ENCODE data around the gene COQ8B. TPM values are rescaled to one million over a fixed set of nuclear protein-coding genes. Genes with fewer than 3 reads are reported as not detected.
A peak's percentile ranks its signal among the peaks of the same experiment; 100 is the strongest.

Gene COQ8B
- total RNA-seq, 1 donor from 2014 or later: 38.5 TPM

- Mint-ChIP-seq H3K4me3 (peak overlapping the region; percentile 95), H3K27ac (peak overlapping the region; percentile 89), H3K9me3 (no peaks in the 10 kb centered on the region), H3K4me1 (peaks cover 16% of the 10 kb centered on the region), H3K27me3 (no peaks in the 10 kb centered on the region), H3K36me3 (ENCODE audit: low read depth) (peaks cover 20% of the 10 kb centered on the region)
- intact Hi-C loops (cut with micrococcal nuclease): loop anchor here (1.0 to 5.0 kb wide), 6 partner anchors 25 to 119 kb away; partner anchors contain the start of genes COQ8B, RAB4B and SNRPA
- ChIA-PET POLR2A (interaction anchor here (0.5 to 2.2 kb wide), 23 partner anchors 9 to 1486 kb away, joined by 3 to 32 read pairs (median 5); partner anchors contain the start of genes ACTMAP, COQ8B, EGLN2 and HNRNPUL1), CTCF (no interaction called here)
- DNase-seq (peak; percentile 76), ATAC-seq (ENCODE audit: low read depth) (peak; percentile 78)
- no peak for TF ChIP-seq CTCF (IDR thresholded peaks at IDR 0.05)
These were observed 25.8 kb downstream of the COQ8B start for GRCh38 chr19:40690693-40691420.

GRCh38 chr19:40690050-40690692 lies 26.5 kb downstream of the COQ8B start, which contains the start of gene NUMBL:
Gene NUMBL, minus strand, starts transcription at chr19:40690651. Its CDS starts 168 bp downstream, at chr19:40690483.
- no peak for TF ChIP-seq CTCF (IDR thresholded peaks at IDR 0.05)
- DNase-seq: no peak
- H3K9me3 Mint-ChIP-seq: no peaks in the 10 kb centered on the region
- CTCF ChIA-PET: no interaction called here
- H3K4me1 Mint-ChIP-seq: peaks cover 16% of the 10 kb centered on the region
- H3K4me3 Mint-ChIP-seq: peak within 1 kb of the TSS; percentile 95
- H3K27me3 Mint-ChIP-seq: no peaks in the 10 kb centered on the region
- no peak for ATAC-seq (ENCODE audit: low read depth)
- H3K36me3 Mint-ChIP-seq (ENCODE audit: low read depth): peaks cover 18% of the 10 kb centered on the region
- intact Hi-C loops (cut with micrococcal nuclease): loop anchor here (1.0 to 5.0 kb wide), 6 partner anchors 26 to 118 kb away; partner anchors contain the start of genes COQ8B, RAB4B and SNRPA
- H3K27ac Mint-ChIP-seq: peak within 1 kb of the TSS; percentile 89
- POLR2A ChIA-PET: interaction anchor here (0.6 to 2.2 kb wide), 18 partner anchors 9 to 1487 kb away, joined by 3 to 32 read pairs (median 5); partner anchors contain the start of genes ACTMAP, COQ8B, EGLN2 and ITPKC

GRCh38 chr19:40689339-40690049 lies 27.2 kb downstream of the COQ8B start:
- TF ChIP-seq CTCF (IDR thresholded peaks at IDR 0.05): no peak
- DNase-seq: peak; percentile 39
- H3K4me1 Mint-ChIP-seq: peaks cover 16% of the 10 kb centered on the region
- POLR2A ChIA-PET: interaction anchor here (1.0 kb wide), 1 partner anchor 88 kb away, joined by 4 read pairs; no protein-coding TSS in a partner anchor
- H3K27ac Mint-ChIP-seq: no peak overlapping the region
- no peaks in the 10 kb centered on the region for H3K27me3 Mint-ChIP-seq
- intact Hi-C loops (cut with micrococcal nuclease): loop anchor here (1.0 to 5.0 kb wide), 6 partner anchors 26 to 117 kb away; partner anchors contain the start of genes COQ8B, RAB4B and SNRPA
- H3K4me3 Mint-ChIP-seq: no peak overlapping the region
- H3K36me3 Mint-ChIP-seq (ENCODE audit: low read depth): peaks cover 20% of the 10 kb centered on the region
- ATAC-seq (ENCODE audit: low read depth): peak; percentile 11
- CTCF ChIA-PET: no interaction called here
- no peaks in the 10 kb centered on the region for H3K9me3 Mint-ChIP-seq

GRCh38 chr19:40688987-40689338 lies 27.7 kb downstream of the COQ8B start:
- intact Hi-C loops (cut with micrococcal nuclease): no loop called here
- Mint-ChIP-seq H3K4me1 (peaks cover 16% of the 10 kb centered on the region), H3K4me3 (no peak overlapping the region), H3K36me3 (ENCODE audit: low read depth) (peaks cover 14% of the 10 kb centered on the region), H3K27me3 (no peaks in the 10 kb centered on the region), H3K9me3 (no peaks in the 10 kb centered on the region), H3K27ac (no peak overlapping the region)
- DNase-seq (no peak), ATAC-seq (ENCODE audit: low read depth) (no peak)
- no peak for TF ChIP-seq CTCF (IDR thresholded peaks at IDR 0.05)
- ChIA-PET POLR2A (interaction anchor here (1.0 kb wide), 1 partner anchor 88 kb away, joined by 4 read pairs; no protein-coding TSS in a partner anchor), CTCF (no interaction called here)

Measured in activated B cell treated with CpG ODN at 0.5 μM for 24 hours (primary cell).